Measurements from ENCODE around the gene EFNB2. TPM values are rescaled to one million over a fixed set of nuclear protein-coding genes. Genes with fewer than 3 reads are reported as not detected.

The EFNB2 gene
- total RNA-seq (2022; extraction: Qiagen RNA extraction; ENCODE audit: low read depth) = 3.7 to 4.5 TPM (median 4.2 TPM) in 5 replicates

GRCh38 chr13:106535552-106536243 is at the start of gene EFNB2:
Gene EFNB2, minus strand, starts transcription at chr13:106535662. Its CDS starts 698 bp downstream, at chr13:106534964.

GRCh38 chr13:106567474-106568298 is 32.2 kb upstream of the EFNB2 start, which contains the start of gene ARGLU1:
Gene ARGLU1, minus strand, starts transcription at chr13:106568137. Its CDS starts 218 bp downstream, at chr13:106567919.

Other genes with a start within 250 kb of the EFNB2 start
- gene ARGLU1, start 32.5 kb upstream of the EFNB2 start, total RNA-seq (2022; extraction: Qiagen RNA extraction; ENCODE audit: low read depth) = 28.9 to 34.6 TPM (median 32.7 TPM) in 5 replicates